MM.1S (cell line): ENCODE measurements around the gene INTS7.

Experiments used
- DNase-seq: peaks from one replicate; pipeline ENCODE4 v3.0.0-alpha.2; 2015
- H2AFZ ChIP-seq: fragments of 300-600 bp; sonication (generic); 2 replicates; pipeline ENCODE4 v1.6.0; 2016; ENCODE audit warnings: antibody characterized with exemption, low read length
- H3F3A ChIP-seq: fragments of 300-600 bp; sonication (generic); 2 replicates; pipeline ENCODE4 v1.6.1; 2016; ENCODE audit warnings: mild to moderate bottlenecking, antibody characterized with exemption, low read length, moderate library complexity, mixed read lengths; ENCODE audit not compliant: insufficient read depth
- H3K27ac ChIP-seq: fragments of 300-600 bp; sonication (generic); 2 replicates; pipeline ENCODE4 v1.5.1; 2016; ENCODE audit warnings: mild to moderate bottlenecking, low read length
- H3K27me3 ChIP-seq: fragments of 300-600 bp; sonication (generic); replicated peaks from 2 replicates; pipeline ENCODE4 v1.6.0; 2016; ENCODE audit warnings: low read length; ENCODE audit not compliant: insufficient read depth
- H3K36me3 ChIP-seq: fragments of 300-600 bp; sonication (generic); replicated peaks from 2 replicates; pipeline ENCODE4 v1.6.1; 2016; ENCODE audit warnings: mild to moderate bottlenecking, low read length, mixed read lengths; ENCODE audit not compliant: insufficient read depth
- H3K4me1 ChIP-seq: fragments of 300-600 bp; sonication (generic); 2 replicates; pipeline ENCODE4 v1.6.1; 2016; ENCODE audit warnings: low read length, mixed read lengths
- H3K4me2 ChIP-seq: fragments of 300-600 bp; sonication (generic); 2 replicates; pipeline ENCODE4 v1.6.0; 2016; ENCODE audit warnings: low read depth, low read length
- H3K4me3 ChIP-seq: fragments of 300-600 bp; sonication (generic); 2 replicates; pipeline ENCODE4 v1.5.1; 2016; ENCODE audit warnings: low read length, mixed read lengths
- H3K79me2 ChIP-seq: fragments of 300-600 bp; sonication (generic); 2 replicates; pipeline ENCODE4 v1.6.1; 2016; ENCODE audit warnings: mixed run types, low read length, mixed read lengths
- H3K9ac ChIP-seq: fragments of 300-600 bp; sonication (generic); 2 replicates; pipeline ENCODE4 v1.6.1; 2016; ENCODE audit warnings: low read length, mixed read lengths
- H3K9me2 ChIP-seq: fragments of 300-600 bp; sonication (generic); replicated peaks from 2 replicates; pipeline ENCODE4 v1.6.1; 2016; ENCODE audit warnings: mild to moderate bottlenecking, low read length, mixed read lengths; ENCODE audit not compliant: insufficient read depth
- H3K9me3 ChIP-seq: fragments of 300-600 bp; sonication (generic); replicated peaks from 2 replicates; pipeline ENCODE4 v1.6.1; 2016; ENCODE audit warnings: mild to moderate bottlenecking, low read length, mixed read lengths; ENCODE audit not compliant: insufficient read depth
- H4K20me1 ChIP-seq: fragments of 300-600 bp; sonication (generic); 2 replicates; pipeline ENCODE4 v1.6.1; 2016; ENCODE audit warnings: mild to moderate bottlenecking, low read length, moderate library complexity, mixed read lengths; ENCODE audit not compliant: insufficient read depth
- CTCF ChIP-seq: fragments of 300-600 bp; sonication (generic); IDR thresholded peaks from 2 replicates; pipeline ENCODE4 v1.5.1; 2016; ENCODE audit warnings: antibody characterized with exemption, low read length, mixed read lengths
- EZH2 ChIP-seq: fragments of 300-600 bp; sonication (generic); optimal IDR thresholded peaks from 2 replicates; pipeline ENCODE3; 2017; ENCODE audit warnings: low read depth, mild to moderate bottlenecking, antibody characterized with exemption, low read length, mixed read lengths
- EZH2phosphoT487 ChIP-seq: fragments of 300-600 bp; sonication (generic); IDR thresholded peaks from 2 replicates; pipeline ENCODE4 v1.6.1; 2018; ENCODE audit warnings: antibody characterized with exemption, low read length

INTS7 gene

GRCh38 chr1:211893260-211893659, 142.1 kb downstream of the INTS7 start:
- no peaks in the 10 kb centered on the region for H3F3A ChIP-seq
- no peaks in the 10 kb centered on the region for H3K4me1 ChIP-seq
- H3K27ac ChIP-seq = no peak overlapping the region
- no peak overlapping the region for H2AFZ ChIP-seq
- DNase-seq = no peak
- no peaks in the 10 kb centered on the region for H3K9me2 ChIP-seq
- H3K27me3 ChIP-seq = no peaks in the 10 kb centered on the region
- H3K4me3 ChIP-seq = no peak overlapping the region
- H3K36me3 ChIP-seq = no peaks in the 10 kb centered on the region
- no peaks in the 10 kb centered on the region for H3K9me3 ChIP-seq
- no peak overlapping the region for H3K4me2 ChIP-seq
- TF ChIP-seq CTCF (no peak), EZH2 (no peak), EZH2phosphoT487 (no peak)
- no peak overlapping the region for H3K9ac ChIP-seq
- H4K20me1 ChIP-seq = no peaks in the 10 kb centered on the region
- no peaks in the 10 kb centered on the region for H3K79me2 ChIP-seq

- H3K27me3 ChIP-seq = no peaks in the 10 kb centered on the region
- H3K9me2 ChIP-seq = no peaks in the 10 kb centered on the region
- no peaks in the 10 kb centered on the region for H3K36me3 ChIP-seq
- no peak overlapping the region for H2AFZ ChIP-seq
- H4K20me1 ChIP-seq = no peaks in the 10 kb centered on the region
- no peak overlapping the region for H3K4me2 ChIP-seq
- H3K9me3 ChIP-seq = no peaks in the 10 kb centered on the region
- no peak overlapping the region for H3K27ac ChIP-seq
- no peaks in the 10 kb centered on the region for H3F3A ChIP-seq
- H3K79me2 ChIP-seq = no peaks in the 10 kb centered on the region
- no peak for TF ChIP-seq EZH2phosphoT487
- no peak for TF ChIP-seq CTCF
- no peak for TF ChIP-seq EZH2
- DNase-seq = no peak
- no peaks in the 10 kb centered on the region for H3K4me1 ChIP-seq
- no peak overlapping the region for H3K4me3 ChIP-seq
- H3K9ac ChIP-seq = no peak overlapping the region
Observed at GRCh38 chr1:211892577-211892976, 142.8 kb downstream of the INTS7 start.

- no peak overlapping the region for H2AFZ ChIP-seq
- no peak overlapping the region for H3K9ac ChIP-seq
- no peaks in the 10 kb centered on the region for H3K9me3 ChIP-seq
- no peak overlapping the region for H3K4me2 ChIP-seq
- TF ChIP-seq EZH2phosphoT487 (no peak), EZH2 (no peak), CTCF (no peak)
- H4K20me1 ChIP-seq = no peaks in the 10 kb centered on the region
- no peaks in the 10 kb centered on the region for H3K79me2 ChIP-seq
- H3K27ac ChIP-seq = no peak overlapping the region
- no peaks in the 10 kb centered on the region for H3K4me1 ChIP-seq
- H3F3A ChIP-seq = no peaks in the 10 kb centered on the region
- H3K9me2 ChIP-seq = no peaks in the 10 kb centered on the region
- no peak for DNase-seq
- no peaks in the 10 kb centered on the region for H3K36me3 ChIP-seq
- H3K27me3 ChIP-seq = no peaks in the 10 kb centered on the region
- no peak overlapping the region for H3K4me3 ChIP-seq
Observed at GRCh38 chr1:211891708-211892107, 143.6 kb downstream of the INTS7 start.
